ENCODE measurements around the gene DHRSX. TPM values are rescaled to one million over a fixed set of nuclear protein-coding genes. Genes with fewer than 3 reads are reported as not detected.

DHRSX gene
- polyA plus RNA-seq, 3 donors = 12.9 to 33.2 (median 28.3) TPM

DNA sequence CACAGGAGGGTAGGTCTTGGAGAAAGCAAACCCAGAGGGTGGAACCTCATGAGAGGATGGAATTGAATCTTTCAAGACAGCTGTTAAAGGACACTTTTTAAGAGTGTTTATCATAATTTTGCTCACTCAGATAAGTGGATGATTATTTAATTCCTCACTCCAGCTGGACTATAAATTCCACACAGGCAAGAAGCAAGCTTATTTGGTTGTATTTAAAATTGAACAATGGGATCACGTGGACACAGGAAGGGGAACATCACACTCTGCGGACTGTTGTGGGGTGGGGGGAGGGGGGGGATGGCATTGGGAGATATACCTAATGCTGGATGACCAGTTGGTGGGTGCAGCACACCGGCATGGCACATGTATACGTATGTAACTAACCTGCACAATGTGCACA, 116.3 kb downstream of the DHRSX start:
- Histone ChIP-seq H2AFZ (ENCODE audit: insufficient read depth, low read depth, low read length, poor library complexity, severe bottlenecking) (no peak overlapping the region), H3K79me2 (ENCODE audit: insufficient read depth, low read length) (no peaks in the 10 kb centered on the region), H3K36me3 (replicated peaks in 1 of 2; ENCODE audit: control insufficient read depth in 1 of 2, insufficient read depth in 2 of 2, low read length in 2 of 2) (peaks cover 3 to 5% of the 10 kb centered on the region in 2 donors), H3K4me3 (replicated peaks in 1 of 3; ENCODE audit: low read depth in 2 of 3, low read length in 3 of 3) (no peak overlapping the region), H3K9ac (ENCODE audit: insufficient read depth, low read length, poor library complexity, severe bottlenecking) (no peak overlapping the region), H4K20me1 (ENCODE audit: insufficient read depth, low read length) (no peaks in the 10 kb centered on the region), H3K27me3 (ENCODE audit: control insufficient read depth in 2 of 2, insufficient read depth in 2 of 2, low read length in 2 of 2) (no peaks in the 10 kb centered on the region), H3K4me1 (ENCODE audit: control insufficient read depth in 1 of 2, insufficient read depth in 2 of 2, low read length in 2 of 2) (no peaks in the 10 kb centered on the region), H3K27ac (ENCODE audit: low read depth in 1 of 2, low read length in 2 of 2) (no peak overlapping the region), H3K4me2 (replicated peaks; ENCODE audit: extremely low read depth, low read length, poor library complexity, severe bottlenecking) (no peak overlapping the region), H3K9me3 (replicated peaks in 1 of 2; ENCODE audit: control insufficient read depth in 1 of 2, insufficient read depth in 1 of 2, low read length in 2 of 2) (peaks cover 0 to 11% of the 10 kb centered on the region in 2 donors)
- no peak overlapping the region for H3K27ac Mint-ChIP-seq
- intact Hi-C loops (cut with micrococcal nuclease) = no loop called here
- peaks cover 0 to 12% (median 9%) of the 10 kb centered on the region in 7 donors for H3K9me3 Mint-ChIP-seq
- TF ChIP-seq, protein P1, sequence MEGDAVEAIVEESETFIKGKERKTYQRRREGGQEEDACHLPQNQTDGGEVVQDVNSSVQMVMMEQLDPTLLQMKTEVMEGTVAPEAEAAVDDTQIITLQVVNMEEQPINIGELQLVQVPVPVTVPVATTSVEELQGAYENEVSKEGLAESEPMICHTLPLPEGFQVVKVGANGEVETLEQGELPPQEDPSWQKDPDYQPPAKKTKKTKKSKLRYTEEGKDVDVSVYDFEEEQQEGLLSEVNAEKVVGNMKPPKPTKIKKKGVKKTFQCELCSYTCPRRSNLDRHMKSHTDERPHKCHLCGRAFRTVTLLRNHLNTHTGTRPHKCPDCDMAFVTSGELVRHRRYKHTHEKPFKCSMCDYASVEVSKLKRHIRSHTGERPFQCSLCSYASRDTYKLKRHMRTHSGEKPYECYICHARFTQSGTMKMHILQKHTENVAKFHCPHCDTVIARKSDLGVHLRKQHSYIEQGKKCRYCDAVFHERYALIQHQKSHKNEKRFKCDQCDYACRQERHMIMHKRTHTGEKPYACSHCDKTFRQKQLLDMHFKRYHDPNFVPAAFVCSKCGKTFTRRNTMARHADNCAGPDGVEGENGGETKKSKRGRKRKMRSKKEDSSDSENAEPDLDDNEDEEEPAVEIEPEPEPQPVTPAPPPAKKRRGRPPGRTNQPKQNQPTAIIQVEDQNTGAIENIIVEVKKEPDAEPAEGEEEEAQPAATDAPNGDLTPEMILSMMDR (IDR thresholded peaks at IDR 0.05) = no peak
- no CpG with 5 or more reads among the region's 4 CpGs for WGBS (ENCODE audit: insufficient coverage)
- no peaks in the 10 kb centered on the region for H3K4me1 Mint-ChIP-seq
- peaks cover 4 to 11% of the 10 kb centered on the region in 2 donors for H3K36me3 Mint-ChIP-seq
- no peak for DNase-seq
- peaks cover 0 to 1% (median 0%) of the 10 kb centered on the region in 3 donors for H3K27me3 Mint-ChIP-seq (ENCODE audit: low read depth in 3 of 3)
- no peak overlapping the region for H3K4me3 Mint-ChIP-seq

DNA sequence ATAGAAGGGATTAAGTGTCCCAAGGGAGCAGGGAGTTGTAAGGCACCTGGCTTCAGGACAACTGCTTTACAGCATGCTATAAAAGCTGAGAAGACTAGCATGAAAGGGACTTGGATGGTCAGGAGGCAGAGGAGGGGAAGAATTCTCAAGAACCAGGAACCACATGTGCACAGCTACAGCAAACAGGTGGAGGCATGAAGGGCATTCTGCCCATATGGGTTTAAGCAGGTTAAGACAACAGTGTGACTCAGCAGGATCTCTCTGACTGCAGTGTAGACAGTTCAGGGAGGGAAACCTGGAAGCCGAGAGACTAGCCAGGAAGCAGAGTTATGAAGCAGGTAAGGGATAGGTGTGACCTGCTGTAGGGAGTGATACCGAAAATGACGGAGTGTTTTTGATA, 117.0 kb downstream of the DHRSX start:
- no peak overlapping the region for H3K4me3 ChIP-seq (replicated peaks in 1 of 3; ENCODE audit: low read depth in 2 of 3, low read length in 3 of 3)
- no peak overlapping the region for H3K4me2 ChIP-seq (replicated peaks; ENCODE audit: extremely low read depth, low read length, poor library complexity, severe bottlenecking)
- no peaks in the 10 kb centered on the region for H3K36me3 ChIP-seq (replicated peaks in 1 of 2; ENCODE audit: control insufficient read depth in 1 of 2, insufficient read depth in 2 of 2, low read length in 2 of 2)
- no peaks in the 10 kb centered on the region for H4K20me1 ChIP-seq (ENCODE audit: insufficient read depth, low read length)
- Mint-ChIP-seq H3K27ac (no peak overlapping the region), H3K9me3 (peaks cover 0 to 12% (median 9%) of the 10 kb centered on the region in 7 donors), H3K4me3 (no peak overlapping the region), H3K27me3 (ENCODE audit: low read depth in 3 of 3) (peaks cover 0 to 1% (median 0%) of the 10 kb centered on the region in 3 donors), H3K4me1 (no peaks in the 10 kb centered on the region), H3K36me3 (peaks cover 0 to 5% of the 10 kb centered on the region in 2 donors)
- 100% methylated on average over 3 of the region's 3 CpGs for WGBS (ENCODE audit: insufficient coverage)
- no peaks in the 10 kb centered on the region for H3K4me1 ChIP-seq (ENCODE audit: control insufficient read depth in 1 of 2, insufficient read depth in 2 of 2, low read length in 2 of 2)
- no peaks in the 10 kb centered on the region for H3K79me2 ChIP-seq (ENCODE audit: insufficient read depth, low read length)
- no peak overlapping the region for H3K27ac ChIP-seq (ENCODE audit: low read depth in 1 of 2, low read length in 2 of 2)
- intact Hi-C loops (cut with micrococcal nuclease) = no loop called here
- TF ChIP-seq, protein P1 (IDR thresholded peaks at IDR 0.05) = no peak
- no peak overlapping the region for H2AFZ ChIP-seq (ENCODE audit: insufficient read depth, low read depth, low read length, poor library complexity, severe bottlenecking)
- no peak overlapping the region for H3K9ac ChIP-seq (ENCODE audit: insufficient read depth, low read length, poor library complexity, severe bottlenecking)
- no peak for DNase-seq
- H3K27me3 ChIP-seq (ENCODE audit: control insufficient read depth in 2 of 2, insufficient read depth in 2 of 2, low read length in 2 of 2) = no peaks in the 10 kb centered on the region
- peaks cover 0 to 11% of the 10 kb centered on the region in 2 donors for H3K9me3 ChIP-seq (replicated peaks in 1 of 2; ENCODE audit: control insufficient read depth in 1 of 2, insufficient read depth in 1 of 2, low read length in 2 of 2)

Data from CD14-positive monocyte (primary cell).